ENCODE data around the gene BRD9.

BRD9 gene

GRCh38 chr5:876398-877365 lies 15.9 kb downstream of the BRD9 start:
- DNase-seq: no peak

GRCh38 chr5:875931-876330 lies 16.7 kb downstream of the BRD9 start:
- no peak for DNase-seq

GRCh38 chr5:873328-873727 lies 19.3 kb downstream of the BRD9 start:
- no peak for DNase-seq

- no peak for DNase-seq
Observed at GRCh38 chr5:872301-872700, 20.3 kb downstream of the BRD9 start.

- DNase-seq: no peak
Observed at GRCh38 chr5:871596-872298, 20.9 kb downstream of the BRD9 start.

- DNase-seq: no peak
Observed at GRCh38 chr5:870956-871355, 21.6 kb downstream of the BRD9 start.

GRCh38 chr5:868428-869135 lies 24.0 kb downstream of the BRD9 start:
- DNase-seq: no peak

- no peak for DNase-seq
Observed at GRCh38 chr5:867300-867870, 25.2 kb downstream of the BRD9 start.

- no peak for DNase-seq
Observed at GRCh38 chr5:865771-866170, 26.8 kb downstream of the BRD9 start.

GRCh38 chr5:865168-865521 lies 27.5 kb downstream of the BRD9 start:
- no peak for DNase-seq

GRCh38 chr5:864492-865167 lies 28.0 kb downstream of the BRD9 start:
- no peak for DNase-seq

GRCh38 chr5:863244-863805 lies 29.3 kb downstream of the BRD9 start:
- DNase-seq: no peak

- DNase-seq: no peak
Observed at GRCh38 chr5:862367-863243, 30.0 kb downstream of the BRD9 start.

GRCh38 chr5:861442-862366 lies 30.9 kb downstream of the BRD9 start:
- DNase-seq: no peak

- no peak for DNase-seq
Observed at GRCh38 chr5:860506-861150, 32.0 kb downstream of the BRD9 start.

GRCh38 chr5:859798-860296 lies 32.8 kb downstream of the BRD9 start:
- no peak for DNase-seq

GRCh38 chr5:859391-859790 lies 33.2 kb downstream of the BRD9 start:
- DNase-seq: no peak

GRCh38 chr5:858726-859125 lies 33.9 kb downstream of the BRD9 start:
- DNase-seq: no peak

Measured in DMS153 (cell line).